Measurements from ENCODE around the gene NCKAP5.

The NCKAP5 gene

GRCh38 chr2:133270550-133270949 lies 297.7 kb downstream of the NCKAP5 start:
- TF ChIP-seq CTCF (IDR thresholded peaks at IDR 0.05; ENCODE audit: control extremely low read depth, extremely low read depth, low read depth, missing control alignments) = no peak
- DNase-seq (ENCODE audit: extremely low spot score) = no peak
- ChIA-PET POLR2A (no interaction called here), CTCF (no interaction called here)

- no peak for TF ChIP-seq CTCF (IDR thresholded peaks at IDR 0.05; ENCODE audit: control extremely low read depth, extremely low read depth, low read depth, missing control alignments)
- ChIA-PET POLR2A (no interaction called here), CTCF (interaction anchor here (1.1 kb wide), 1 partner anchor 10 kb away, joined by 3 read pairs; no protein-coding TSS in a partner anchor)
- DNase-seq (ENCODE audit: extremely low spot score) = no peak
These were observed 301.2 kb downstream of the NCKAP5 start for GRCh38 chr2:133266926-133267590.

GRCh38 chr2:133266041-133266925 lies 302.0 kb downstream of the NCKAP5 start:
- DNase-seq (ENCODE audit: extremely low spot score) = no peak
- ChIA-PET CTCF (interaction anchor here (1.1 kb wide), 1 partner anchor 9 kb away, joined by 3 read pairs; no protein-coding TSS in a partner anchor), POLR2A (no interaction called here)
- TF ChIP-seq CTCF (IDR thresholded peaks at IDR 0.05; ENCODE audit: control extremely low read depth, extremely low read depth, low read depth, missing control alignments) = no peak

GRCh38 chr2:133265432-133265949 lies 302.8 kb downstream of the NCKAP5 start:
- no peak for DNase-seq (ENCODE audit: extremely low spot score)
- no peak for TF ChIP-seq CTCF (IDR thresholded peaks at IDR 0.05; ENCODE audit: control extremely low read depth, extremely low read depth, low read depth, missing control alignments)
- POLR2A ChIA-PET = no interaction called here
- CTCF ChIA-PET = no interaction called here

GRCh38 chr2:133264989-133265401 lies 303.3 kb downstream of the NCKAP5 start:
- TF ChIP-seq CTCF (IDR thresholded peaks at IDR 0.05; ENCODE audit: control extremely low read depth, extremely low read depth, low read depth, missing control alignments) = no peak
- ChIA-PET CTCF (no interaction called here), POLR2A (no interaction called here)
- DNase-seq (ENCODE audit: extremely low spot score) = no peak

- DNase-seq (ENCODE audit: extremely low spot score) = no peak
- CTCF ChIA-PET = interaction anchor here (1.8 kb wide), 1 partner anchor 17 kb away, joined by 4 read pairs; no protein-coding TSS in a partner anchor
- TF ChIP-seq CTCF (IDR thresholded peaks at IDR 0.05; ENCODE audit: control extremely low read depth, extremely low read depth, low read depth, missing control alignments) = no peak
- POLR2A ChIA-PET = no interaction called here
These were observed 305.4 kb downstream of the NCKAP5 start for GRCh38 chr2:133262893-133263292.
